Chondrocyte (in vitro differentiated cells): ENCODE measurements around the gene KRT81. TPM values are rescaled to one million over a fixed set of nuclear protein-coding genes. Genes with fewer than 3 reads are reported as not detected.

Experiments
- DNase-seq: peaks from one replicate; pipeline ENCODE4 v3.0.0; 2021; ENCODE audit warnings: mixed read lengths, low spot score
- H3K27ac Mint-ChIP-seq: one replicate; pipeline ENCODE4 v1.8.0; 2021; ENCODE audit warnings: mild to moderate bottlenecking, moderate library complexity, mixed read lengths; ENCODE audit not compliant: unreplicated experiment
- H3K27me3 Mint-ChIP-seq: 2 replicates; pipeline ENCODE4 v1.8.0; 2021; ENCODE audit warnings: low read depth, mixed read lengths
- H3K36me3 Mint-ChIP-seq: 2 replicates; pipeline ENCODE4 v1.8.0; 2021; ENCODE audit warnings: low read depth, mixed read lengths
- H3K4me1 Mint-ChIP-seq: 2 replicates; pipeline ENCODE4 v1.8.0; 2021; ENCODE audit warnings: low read depth, mild to moderate bottlenecking, mixed read lengths
- H3K4me3 Mint-ChIP-seq: one replicate; pipeline ENCODE4 v1.8.0; 2021; ENCODE audit warnings: mild to moderate bottlenecking, moderate library complexity, mixed read lengths; ENCODE audit not compliant: unreplicated experiment
- H3K9me3 Mint-ChIP-seq: 2 replicates; pipeline ENCODE4 v1.8.0; 2021; ENCODE audit warnings: low read depth, mixed read lengths
- CTCF ChIP-seq: fragments of 200-600 bp; sonication (generic); IDR thresholded peaks from 2 replicates; pipeline ENCODE4 v1.5.0; 2021; ENCODE audit warnings: antibody characterized with exemption, mild to moderate bottlenecking, moderate library complexity
- total RNA-seq: library from RNA; stranded (reverse); gene quantifications from 3 replicates; pipeline ENCODE4 v1.2.1, GENCODE V29; 2021

Gene KRT81
- total RNA-seq, 1 donor from 2014 or later: 1.3 TPM

DNA sequence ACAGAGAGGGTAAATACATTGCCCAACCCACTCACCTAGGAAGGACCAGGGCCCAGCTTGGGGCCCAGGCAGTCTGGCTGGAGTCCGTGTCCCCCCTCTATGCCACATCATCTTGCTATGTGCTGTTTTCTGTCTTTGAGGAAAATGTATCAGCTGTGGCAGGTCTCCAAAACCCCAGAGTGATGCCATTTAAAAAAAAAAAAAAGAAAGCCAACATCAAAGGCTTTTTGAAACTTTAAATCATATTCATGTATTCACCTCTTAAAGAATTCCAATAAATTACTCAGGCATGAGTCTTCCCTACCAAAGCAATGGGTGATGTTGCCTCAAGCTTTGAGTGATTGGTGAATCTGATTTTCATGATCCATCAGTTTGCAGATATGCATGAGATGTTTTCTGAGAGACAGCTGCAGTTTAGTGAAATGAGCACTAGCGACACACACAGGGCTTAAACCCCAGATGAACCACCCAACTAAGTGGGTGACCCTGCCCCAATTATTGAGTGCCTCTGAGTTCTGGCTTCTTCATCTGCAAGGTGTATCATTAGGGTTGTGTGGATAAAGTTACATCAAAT, 6.1 kb downstream of the KRT81 start:
- H3K27ac Mint-ChIP-seq: no peak overlapping the region
- H3K27me3 Mint-ChIP-seq: peaks cover 3% of the 10 kb centered on the region
- no peaks in the 10 kb centered on the region for H3K9me3 Mint-ChIP-seq
- TF ChIP-seq CTCF: no peak
- H3K4me3 Mint-ChIP-seq: no peak overlapping the region
- DNase-seq: no peak
- H3K4me1 Mint-ChIP-seq: peaks cover 23% of the 10 kb centered on the region
- peaks cover 1% of the 10 kb centered on the region for H3K36me3 Mint-ChIP-seq

- no peak overlapping the region for H3K27ac Mint-ChIP-seq
Measured at GRCh38 chr12:52284562-52285171, 6.7 kb downstream of the KRT81 start.

DNA sequence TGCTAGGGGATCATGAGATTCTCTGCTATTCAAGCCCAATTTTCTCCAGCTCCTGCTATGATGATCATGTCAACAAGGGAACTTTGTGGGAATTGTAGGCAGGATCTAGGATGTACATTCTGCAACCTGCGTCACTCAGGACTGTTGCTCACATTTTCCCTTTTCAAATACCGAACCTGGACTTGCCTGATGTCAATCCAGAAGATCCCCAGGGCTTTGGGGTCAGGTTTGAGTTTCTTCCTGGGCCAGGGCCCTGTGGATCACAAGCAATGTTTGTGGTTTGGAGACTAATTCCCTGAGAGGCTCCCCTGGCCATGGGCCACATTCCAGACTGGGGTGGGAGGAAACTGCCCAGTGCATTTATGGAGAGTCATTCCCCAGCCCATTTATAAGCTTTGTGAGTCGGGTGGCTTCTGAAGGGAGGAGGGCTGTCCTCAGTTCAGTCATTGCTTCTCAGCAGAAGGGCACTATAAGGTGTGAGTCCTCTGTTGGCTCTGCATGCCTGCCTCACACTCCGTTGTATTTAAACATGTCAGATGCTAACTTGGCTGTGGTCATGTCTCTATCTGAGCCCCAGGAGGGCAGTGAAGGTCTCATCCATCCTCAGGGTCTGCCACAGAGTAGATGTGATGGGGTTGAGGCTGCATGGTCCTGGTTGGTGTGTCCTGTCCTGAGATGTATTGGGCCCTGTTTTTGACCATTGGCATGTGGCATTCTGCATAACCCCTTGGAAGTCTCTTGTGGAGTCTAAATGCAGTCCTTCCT, 10.4 kb downstream of the KRT81 start:
- H3K27ac Mint-ChIP-seq: peak overlapping the region; percentile 99
- no peaks in the 10 kb centered on the region for H3K9me3 Mint-ChIP-seq
- TF ChIP-seq CTCF: no peak
- peaks cover 5% of the 10 kb centered on the region for H3K27me3 Mint-ChIP-seq
- DNase-seq: no peak
- no peaks in the 10 kb centered on the region for H3K36me3 Mint-ChIP-seq
- peaks cover 37% of the 10 kb centered on the region for H3K4me1 Mint-ChIP-seq
- H3K4me3 Mint-ChIP-seq: no peak overlapping the region

More at GRCh38 chr12:52284562-52285171, 6.7 kb downstream of the KRT81 start:
- Mint-ChIP-seq H3K36me3 (peaks cover 1% of the 10 kb centered on the region), H3K4me1 (peaks cover 29% of the 10 kb centered on the region), H3K9me3 (no peaks in the 10 kb centered on the region), H3K27me3 (peaks cover 3% of the 10 kb centered on the region), H3K4me3 (no peak overlapping the region)
- TF ChIP-seq CTCF: no peak
- no peak for DNase-seq

DNA sequence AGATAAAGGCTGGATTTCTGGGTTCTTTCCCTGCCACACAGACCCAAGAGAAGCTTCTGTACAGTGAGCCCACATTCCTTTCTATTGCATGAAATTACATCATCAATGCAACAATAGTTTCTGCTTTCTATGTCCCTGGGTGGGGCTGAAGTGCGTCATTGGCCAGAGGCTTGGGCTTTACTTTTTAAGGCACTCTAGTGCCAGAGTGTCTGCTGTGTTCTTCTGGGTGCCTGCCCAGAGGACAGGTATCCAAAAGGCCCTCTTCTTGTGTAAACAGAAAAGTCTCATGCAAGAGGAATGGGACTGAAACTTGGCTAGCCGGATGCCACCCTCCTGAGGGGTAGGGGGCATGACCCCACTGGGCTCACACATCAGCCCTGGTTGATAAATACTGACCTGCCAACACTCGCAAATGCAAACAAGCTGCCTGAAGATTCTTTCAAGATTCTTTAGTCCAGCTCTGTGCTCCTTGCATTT, 11.0 kb downstream of the KRT81 start:
- H3K4me3 Mint-ChIP-seq: no peak overlapping the region
- peaks cover 4% of the 10 kb centered on the region for H3K27me3 Mint-ChIP-seq
- H3K27ac Mint-ChIP-seq: peak overlapping the region; percentile 99
- H3K4me1 Mint-ChIP-seq: peaks cover 37% of the 10 kb centered on the region
- TF ChIP-seq CTCF: peak; percentile 6
- no peaks in the 10 kb centered on the region for H3K36me3 Mint-ChIP-seq
- no peaks in the 10 kb centered on the region for H3K9me3 Mint-ChIP-seq
- DNase-seq: no peak

GRCh38 chr12:52279422-52280318, 11.7 kb downstream of the KRT81 start:
- H3K9me3 Mint-ChIP-seq: no peaks in the 10 kb centered on the region
- peak overlapping the region; percentile 99 for H3K27ac Mint-ChIP-seq
- H3K36me3 Mint-ChIP-seq: no peaks in the 10 kb centered on the region
- no peak overlapping the region for H3K4me3 Mint-ChIP-seq
- peaks cover 37% of the 10 kb centered on the region for H3K4me1 Mint-ChIP-seq
- no peak for DNase-seq
- H3K27me3 Mint-ChIP-seq: peaks cover 5% of the 10 kb centered on the region
- TF ChIP-seq CTCF: no peak
